Measurements from ENCODE around the gene TCAIM.

DNA sequence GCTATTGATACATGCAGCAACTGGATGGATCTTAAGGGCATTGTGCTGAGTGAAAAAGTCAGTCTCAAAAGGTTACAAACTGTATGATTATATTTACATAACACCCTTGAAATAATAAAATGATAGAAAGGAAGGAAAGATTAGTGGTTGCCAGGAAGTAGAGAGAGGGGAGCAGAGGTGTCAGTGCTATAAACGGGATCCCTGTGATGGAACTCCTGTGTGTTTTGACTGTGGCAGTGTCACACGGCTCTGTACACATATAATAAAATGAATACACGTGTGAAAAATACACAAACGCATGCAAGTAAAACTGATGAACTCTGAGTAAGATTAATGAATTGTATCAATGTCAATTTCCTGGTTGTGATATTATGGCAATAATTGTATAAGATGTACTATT lies 60.3 kb downstream of the TCAIM start:
- TF ChIP-seq, protein P1, sequence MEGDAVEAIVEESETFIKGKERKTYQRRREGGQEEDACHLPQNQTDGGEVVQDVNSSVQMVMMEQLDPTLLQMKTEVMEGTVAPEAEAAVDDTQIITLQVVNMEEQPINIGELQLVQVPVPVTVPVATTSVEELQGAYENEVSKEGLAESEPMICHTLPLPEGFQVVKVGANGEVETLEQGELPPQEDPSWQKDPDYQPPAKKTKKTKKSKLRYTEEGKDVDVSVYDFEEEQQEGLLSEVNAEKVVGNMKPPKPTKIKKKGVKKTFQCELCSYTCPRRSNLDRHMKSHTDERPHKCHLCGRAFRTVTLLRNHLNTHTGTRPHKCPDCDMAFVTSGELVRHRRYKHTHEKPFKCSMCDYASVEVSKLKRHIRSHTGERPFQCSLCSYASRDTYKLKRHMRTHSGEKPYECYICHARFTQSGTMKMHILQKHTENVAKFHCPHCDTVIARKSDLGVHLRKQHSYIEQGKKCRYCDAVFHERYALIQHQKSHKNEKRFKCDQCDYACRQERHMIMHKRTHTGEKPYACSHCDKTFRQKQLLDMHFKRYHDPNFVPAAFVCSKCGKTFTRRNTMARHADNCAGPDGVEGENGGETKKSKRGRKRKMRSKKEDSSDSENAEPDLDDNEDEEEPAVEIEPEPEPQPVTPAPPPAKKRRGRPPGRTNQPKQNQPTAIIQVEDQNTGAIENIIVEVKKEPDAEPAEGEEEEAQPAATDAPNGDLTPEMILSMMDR (IDR thresholded peaks at IDR 0.05 in 4 of 5, conservative IDR thresholded peaks at IDR 0.05 in 1 of 5) = no peak
- no peak for TF ChIP-seq POLR2A (IDR thresholded peaks at IDR 0.05)
